Stimulated activated CD8-positive, alpha-beta memory T cell treated with anti-CD3 and anti-CD28 coated beads, Interleukin-7, amount 100 ng/mL, for 48 hours (primary cell): ENCODE results near the gene JPH3.

ENCODE experiments used
- DNase-seq, 2 donors: peaks; one replicate each; pipeline ENCODE4 v3.0.0-alpha.2; 2020; ENCODE audit warnings: low read depth in 1 of 2; ENCODE audit errors: extremely low read depth in 1 of 2

Gene JPH3

GRCh38 chr16:87648698-87649487 is 46.6 kb downstream of the JPH3 start:
- no peak for DNase-seq

- no peak for DNase-seq
These were observed 50.1 kb downstream of the JPH3 start for GRCh38 chr16:87652386-87652785.

GRCh38 chr16:87652799-87653198 is 50.5 kb downstream of the JPH3 start:
- no peak for DNase-seq

- DNase-seq = no peak
These were observed 50.9 kb downstream of the JPH3 start for GRCh38 chr16:87653234-87653633.

GRCh38 chr16:87654826-87655225 is 52.5 kb downstream of the JPH3 start:
- no peak for DNase-seq

GRCh38 chr16:87656328-87656727 is 54.0 kb downstream of the JPH3 start:
- no peak for DNase-seq

- no peak for DNase-seq
These were observed 55.4 kb downstream of the JPH3 start for GRCh38 chr16:87657621-87658192.

GRCh38 chr16:87658564-87659225 is 56.4 kb downstream of the JPH3 start:
- no peak for DNase-seq

GRCh38 chr16:87661561-87661960 is 59.3 kb downstream of the JPH3 start:
- DNase-seq = no peak

GRCh38 chr16:87662254-87663204 is 60.2 kb downstream of the JPH3 start:
- no peak for DNase-seq

- no peak for DNase-seq
These were observed 62.5 kb downstream of the JPH3 start for GRCh38 chr16:87664792-87665191.

GRCh38 chr16:87665193-87665592 is 62.9 kb downstream of the JPH3 start:
- no peak for DNase-seq

GRCh38 chr16:87666919-87667318 is 64.6 kb downstream of the JPH3 start:
- DNase-seq = no peak

- DNase-seq = no peak
These were observed 65.1 kb downstream of the JPH3 start for GRCh38 chr16:87667443-87667842.

- DNase-seq = no peak
These were observed 65.6 kb downstream of the JPH3 start for GRCh38 chr16:87667946-87668345.

- DNase-seq = no peak
These were observed 67.4 kb downstream of the JPH3 start for GRCh38 chr16:87669672-87670071.

- DNase-seq = no peak
These were observed 68.9 kb downstream of the JPH3 start for GRCh38 chr16:87671221-87671620.

- DNase-seq = no peak
These were observed 69.5 kb downstream of the JPH3 start for GRCh38 chr16:87671715-87672270.

GRCh38 chr16:87674419-87674818 is 72.1 kb downstream of the JPH3 start:
- DNase-seq = no peak

GRCh38 chr16:87675111-87675719 is 72.9 kb downstream of the JPH3 start:
- no peak for DNase-seq
